A549 treated with AZD9567 at 1 μM for 4 hours (cell line): ENCODE results near the gene LSAMP. TPM values are rescaled to one million over a fixed set of nuclear protein-coding genes. Genes with fewer than 3 reads are reported as not detected.

Experiments
- total RNA-seq: library from RNA; stranded (reverse); fragments of 200-300 nt; extraction: Qiagen RNA extraction; gene quantifications from 5 replicates; pipeline ENCODE4 v1.2.3, GENCODE V29; 2022; ENCODE audit not compliant: insufficient read depth

LSAMP gene
- 0.12 to 0.28 TPM (median 0.18 TPM) in 5 replicates for total RNA-seq

GRCh38 chr3:116445311-116445841, at the start of gene LSAMP:
LSAMP (minus strand) TSS chr3:116445487.

